Measurements from ENCODE around the gene USF2. TPM values are rescaled to one million over a fixed set of nuclear protein-coding genes. Genes with fewer than 3 reads are reported as not detected.

USF2 gene
- total RNA-seq, 1 experiment from 2014 or later = 121 TPM

DNA sequence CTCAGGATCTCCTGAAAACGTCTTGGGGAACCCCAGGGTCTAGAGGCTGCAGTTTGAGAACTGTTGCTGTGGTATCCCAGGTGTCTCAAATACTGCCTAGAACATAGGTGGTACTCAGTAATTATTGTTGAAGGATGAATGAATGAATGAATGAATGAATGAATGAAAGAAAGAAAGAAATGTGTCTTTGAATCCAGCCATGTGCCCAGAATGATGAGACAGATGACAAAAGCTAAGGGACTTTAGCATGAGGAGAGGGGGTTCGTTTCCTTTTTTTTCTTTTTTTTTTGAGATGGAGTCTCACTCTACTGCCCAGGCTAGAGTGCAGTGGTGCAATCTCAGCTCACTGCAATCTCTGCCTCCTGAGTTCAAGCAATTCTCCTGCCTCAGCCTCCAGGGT lies 12.2 kb upstream of the USF2 start:
- no TSS peak for BruUV-seq (replicated peaks)
- Histone ChIP-seq H3K9me3 (ENCODE audit: control insufficient read depth, insufficient read depth, low read depth, low read length) (no peaks in the 10 kb centered on the region), H3K27me3 (ENCODE audit: control insufficient read depth, insufficient read depth, low read length) (no peaks in the 10 kb centered on the region), H3K36me3 (ENCODE audit: control insufficient read depth, insufficient read depth, low read length) (no peaks in the 10 kb centered on the region), H3K27ac (ENCODE audit: low read length) (no peak overlapping the region), H3K4me3 (ENCODE audit: low read depth in 2 of 2, low read length in 2 of 2) (no peak overlapping the region), H3K4me1 (ENCODE audit: control insufficient read depth, insufficient read depth, low read length) (no peaks in the 10 kb centered on the region)
- intact Hi-C loops (cut with micrococcal nuclease; ENCODE audit: unreplicated experiment) (no loop called here), in situ Hi-C loops (cut with HindIII; ENCODE audit: low pct_unique_long_range_greater_than_20kb, low sequenced_read_pairs) (no loop called here)
- TF ChIP-seq, protein P1, sequence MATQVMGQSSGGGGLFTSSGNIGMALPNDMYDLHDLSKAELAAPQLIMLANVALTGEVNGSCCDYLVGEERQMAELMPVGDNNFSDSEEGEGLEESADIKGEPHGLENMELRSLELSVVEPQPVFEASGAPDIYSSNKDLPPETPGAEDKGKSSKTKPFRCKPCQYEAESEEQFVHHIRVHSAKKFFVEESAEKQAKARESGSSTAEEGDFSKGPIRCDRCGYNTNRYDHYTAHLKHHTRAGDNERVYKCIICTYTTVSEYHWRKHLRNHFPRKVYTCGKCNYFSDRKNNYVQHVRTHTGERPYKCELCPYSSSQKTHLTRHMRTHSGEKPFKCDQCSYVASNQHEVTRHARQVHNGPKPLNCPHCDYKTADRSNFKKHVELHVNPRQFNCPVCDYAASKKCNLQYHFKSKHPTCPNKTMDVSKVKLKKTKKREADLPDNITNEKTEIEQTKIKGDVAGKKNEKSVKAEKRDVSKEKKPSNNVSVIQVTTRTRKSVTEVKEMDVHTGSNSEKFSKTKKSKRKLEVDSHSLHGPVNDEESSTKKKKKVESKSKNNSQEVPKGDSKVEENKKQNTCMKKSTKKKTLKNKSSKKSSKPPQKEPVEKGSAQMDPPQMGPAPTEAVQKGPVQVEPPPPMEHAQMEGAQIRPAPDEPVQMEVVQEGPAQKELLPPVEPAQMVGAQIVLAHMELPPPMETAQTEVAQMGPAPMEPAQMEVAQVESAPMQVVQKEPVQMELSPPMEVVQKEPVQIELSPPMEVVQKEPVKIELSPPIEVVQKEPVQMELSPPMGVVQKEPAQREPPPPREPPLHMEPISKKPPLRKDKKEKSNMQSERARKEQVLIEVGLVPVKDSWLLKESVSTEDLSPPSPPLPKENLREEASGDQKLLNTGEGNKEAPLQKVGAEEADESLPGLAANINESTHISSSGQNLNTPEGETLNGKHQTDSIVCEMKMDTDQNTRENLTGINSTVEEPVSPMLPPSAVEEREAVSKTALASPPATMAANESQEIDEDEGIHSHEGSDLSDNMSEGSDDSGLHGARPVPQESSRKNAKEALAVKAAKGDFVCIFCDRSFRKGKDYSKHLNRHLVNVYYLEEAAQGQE (IDR thresholded peaks at IDR 0.05; ENCODE audit: insufficient read depth in 1 of 2, low read depth in 2 of 2, low read length in 1 of 2) = no peak
- TF ChIP-seq POLR2AphosphoS5 (IDR thresholded peaks at IDR 0.05; ENCODE audit: low read depth, low read length) (no peak), TCF7L2 (IDR thresholded peaks at IDR 0.05; ENCODE audit: low read depth, low read length) (no peak), SIN3A (IDR thresholded peaks at IDR 0.05; ENCODE audit: borderline replicate concordance, insufficient read depth, low read depth, low read length) (no peak)
- TF ChIP-seq, protein P2, sequence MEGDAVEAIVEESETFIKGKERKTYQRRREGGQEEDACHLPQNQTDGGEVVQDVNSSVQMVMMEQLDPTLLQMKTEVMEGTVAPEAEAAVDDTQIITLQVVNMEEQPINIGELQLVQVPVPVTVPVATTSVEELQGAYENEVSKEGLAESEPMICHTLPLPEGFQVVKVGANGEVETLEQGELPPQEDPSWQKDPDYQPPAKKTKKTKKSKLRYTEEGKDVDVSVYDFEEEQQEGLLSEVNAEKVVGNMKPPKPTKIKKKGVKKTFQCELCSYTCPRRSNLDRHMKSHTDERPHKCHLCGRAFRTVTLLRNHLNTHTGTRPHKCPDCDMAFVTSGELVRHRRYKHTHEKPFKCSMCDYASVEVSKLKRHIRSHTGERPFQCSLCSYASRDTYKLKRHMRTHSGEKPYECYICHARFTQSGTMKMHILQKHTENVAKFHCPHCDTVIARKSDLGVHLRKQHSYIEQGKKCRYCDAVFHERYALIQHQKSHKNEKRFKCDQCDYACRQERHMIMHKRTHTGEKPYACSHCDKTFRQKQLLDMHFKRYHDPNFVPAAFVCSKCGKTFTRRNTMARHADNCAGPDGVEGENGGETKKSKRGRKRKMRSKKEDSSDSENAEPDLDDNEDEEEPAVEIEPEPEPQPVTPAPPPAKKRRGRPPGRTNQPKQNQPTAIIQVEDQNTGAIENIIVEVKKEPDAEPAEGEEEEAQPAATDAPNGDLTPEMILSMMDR (IDR thresholded peaks at IDR 0.05) = no peak
- ChIA-PET CTCF (no interaction called here), POLR2A (no interaction called here)
- no peak for DNase-seq (ENCODE audit: low read depth, low spot score)
- ATAC-seq = no peak

DNA sequence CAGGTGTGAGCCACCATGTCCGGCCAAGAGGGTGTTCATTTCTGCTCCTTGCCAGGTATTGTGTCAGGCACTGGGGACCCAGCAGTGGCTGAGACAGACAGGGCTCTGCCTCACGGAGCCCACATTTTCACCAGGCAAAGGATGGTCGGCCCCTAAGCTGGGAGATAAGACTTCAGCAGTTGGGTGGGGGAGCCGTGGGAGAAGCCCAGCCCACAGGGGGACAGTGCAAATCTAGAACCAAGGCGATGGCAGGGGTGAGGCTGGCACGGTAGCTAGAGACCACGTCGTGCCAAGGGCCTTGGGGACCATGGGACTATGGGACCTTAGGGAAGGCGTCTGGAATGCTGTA lies 11.7 kb upstream of the USF2 start:
- intact Hi-C loops (cut with micrococcal nuclease; ENCODE audit: unreplicated experiment) = no loop called here
- ChIA-PET POLR2A (no interaction called here), CTCF (no interaction called here)
- Histone ChIP-seq H3K9me3 (ENCODE audit: control insufficient read depth, insufficient read depth, low read depth, low read length) (no peaks in the 10 kb centered on the region), H3K36me3 (ENCODE audit: control insufficient read depth, insufficient read depth, low read length) (no peaks in the 10 kb centered on the region), H3K4me3 (ENCODE audit: low read depth in 2 of 2, low read length in 2 of 2) (no peak overlapping the region), H3K27ac (ENCODE audit: low read length) (no peak overlapping the region), H3K27me3 (ENCODE audit: control insufficient read depth, insufficient read depth, low read length) (no peaks in the 10 kb centered on the region), H3K4me1 (ENCODE audit: control insufficient read depth, insufficient read depth, low read length) (peaks cover 4% of the 10 kb centered on the region; the same call in 1 of the 2 replicates)
- DNase-seq (ENCODE audit: low read depth, low spot score) (no peak), ATAC-seq (no peak)
- BruUV-seq (replicated peaks) = no TSS peak
- in situ Hi-C loops (cut with HindIII; ENCODE audit: low pct_unique_long_range_greater_than_20kb, low sequenced_read_pairs) = no loop called here
- TF ChIP-seq TCF7L2 (IDR thresholded peaks at IDR 0.05; ENCODE audit: low read depth, low read length) = no peak
- TF ChIP-seq, protein P1 (IDR thresholded peaks at IDR 0.05; ENCODE audit: insufficient read depth in 1 of 2, low read depth in 2 of 2, low read length in 1 of 2) = no peak
- TF ChIP-seq, protein P2 (IDR thresholded peaks at IDR 0.05) = no peak
- TF ChIP-seq SIN3A (IDR thresholded peaks at IDR 0.05; ENCODE audit: borderline replicate concordance, insufficient read depth, low read depth, low read length) = no peak
- TF ChIP-seq POLR2AphosphoS5 (IDR thresholded peaks at IDR 0.05; ENCODE audit: low read depth, low read length) = no peak

Measured in Panc1 (cell line).